Ishikawa (cell line): ENCODE measurements around the gene BCDIN3D.

ENCODE experiments used
- CEBPB ChIP-seq: IDR thresholded peaks from 2 replicates; pipeline ENCODE4 v1.6.1; 2012
- CREB1 ChIP-seq: IDR thresholded peaks from 2 replicates; pipeline ENCODE4 v1.6.1; 2012; ENCODE audit warnings: low read depth
- EGR1 ChIP-seq: IDR thresholded peaks from 2 replicates; pipeline ENCODE4 v1.6.1; 2012
- EP300 ChIP-seq: IDR thresholded peaks from 2 replicates; pipeline ENCODE4 v1.6.1; 2012; ENCODE audit warnings: borderline replicate concordance
- FOXM1 ChIP-seq: IDR thresholded peaks from 2 replicates; pipeline ENCODE4 v1.6.1; 2012; ENCODE audit warnings: low read depth, borderline replicate concordance
- NFIC ChIP-seq: IDR thresholded peaks from 2 replicates; pipeline ENCODE4 v1.6.1; 2012
- RAD21 ChIP-seq: IDR thresholded peaks from 2 replicates; pipeline ENCODE4 v1.6.1; 2012; ENCODE audit warnings: low read depth
- TAF1 ChIP-seq: IDR thresholded peaks from 2 replicates; pipeline ENCODE4 v1.6.1; 2012; ENCODE audit warnings: low read depth, mild to moderate bottlenecking
- TCF12 ChIP-seq: IDR thresholded peaks from 2 replicates; pipeline ENCODE4 v1.6.1; 2012; ENCODE audit warnings: low read depth
- TEAD4 ChIP-seq: IDR thresholded peaks from 2 replicates; pipeline ENCODE4 v1.6.1; 2012
- YY1 ChIP-seq: IDR thresholded peaks from 2 replicates; pipeline ENCODE4 v1.6.1; 2012; ENCODE audit warnings: low read depth
- ZBTB7A ChIP-seq: IDR thresholded peaks from 2 replicates; pipeline ENCODE4 v1.6.1; 2012; ENCODE audit warnings: low read depth
- TF ChIP-seq, protein P1 (sequence below): IDR thresholded peaks from 2 replicates; pipeline ENCODE4 v1.6.1; 2012
- TF ChIP-seq, protein P2 (sequence below): IDR thresholded peaks from 2 replicates; pipeline ENCODE4 v1.6.1; 2012; ENCODE audit warnings: low read depth, mild to moderate bottlenecking
- TF ChIP-seq, protein P3 (sequence below): IDR thresholded peaks from 2 replicates; pipeline ENCODE4 v1.6.1; 2012

Gene BCDIN3D

DNA sequence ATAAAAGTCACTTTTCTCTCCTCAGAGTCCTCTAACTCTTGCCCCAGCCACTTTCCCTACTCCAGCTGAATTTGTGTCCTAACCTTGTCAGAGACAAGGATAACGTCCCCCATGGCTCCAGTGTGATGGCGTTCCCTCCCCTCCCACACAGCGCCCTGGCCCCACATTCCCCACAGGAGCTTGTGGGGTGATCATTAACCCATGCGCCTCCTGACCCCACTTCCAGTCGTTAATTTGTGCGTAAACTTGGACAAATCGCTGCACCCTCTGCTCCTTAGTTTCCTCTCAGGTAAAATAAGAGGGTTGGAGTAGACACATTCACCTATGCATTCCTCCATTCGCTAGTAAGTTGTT lies 22.9 kb upstream of the BCDIN3D start:
- TF ChIP-seq TEAD4 (no peak), YY1 (no peak), CEBPB (no peak), EGR1 (no peak), ZBTB7A (no peak), RAD21 (no peak), EP300 (no peak), TAF1 (no peak), NFIC (no peak), CREB1 (no peak), FOXM1 (no peak), TCF12 (no peak)
- TF ChIP-seq, protein P1, sequence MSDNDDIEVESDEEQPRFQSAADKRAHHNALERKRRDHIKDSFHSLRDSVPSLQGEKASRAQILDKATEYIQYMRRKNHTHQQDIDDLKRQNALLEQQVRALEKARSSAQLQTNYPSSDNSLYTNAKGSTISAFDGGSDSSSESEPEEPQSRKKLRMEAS: no peak
- TF ChIP-seq, protein P2, sequence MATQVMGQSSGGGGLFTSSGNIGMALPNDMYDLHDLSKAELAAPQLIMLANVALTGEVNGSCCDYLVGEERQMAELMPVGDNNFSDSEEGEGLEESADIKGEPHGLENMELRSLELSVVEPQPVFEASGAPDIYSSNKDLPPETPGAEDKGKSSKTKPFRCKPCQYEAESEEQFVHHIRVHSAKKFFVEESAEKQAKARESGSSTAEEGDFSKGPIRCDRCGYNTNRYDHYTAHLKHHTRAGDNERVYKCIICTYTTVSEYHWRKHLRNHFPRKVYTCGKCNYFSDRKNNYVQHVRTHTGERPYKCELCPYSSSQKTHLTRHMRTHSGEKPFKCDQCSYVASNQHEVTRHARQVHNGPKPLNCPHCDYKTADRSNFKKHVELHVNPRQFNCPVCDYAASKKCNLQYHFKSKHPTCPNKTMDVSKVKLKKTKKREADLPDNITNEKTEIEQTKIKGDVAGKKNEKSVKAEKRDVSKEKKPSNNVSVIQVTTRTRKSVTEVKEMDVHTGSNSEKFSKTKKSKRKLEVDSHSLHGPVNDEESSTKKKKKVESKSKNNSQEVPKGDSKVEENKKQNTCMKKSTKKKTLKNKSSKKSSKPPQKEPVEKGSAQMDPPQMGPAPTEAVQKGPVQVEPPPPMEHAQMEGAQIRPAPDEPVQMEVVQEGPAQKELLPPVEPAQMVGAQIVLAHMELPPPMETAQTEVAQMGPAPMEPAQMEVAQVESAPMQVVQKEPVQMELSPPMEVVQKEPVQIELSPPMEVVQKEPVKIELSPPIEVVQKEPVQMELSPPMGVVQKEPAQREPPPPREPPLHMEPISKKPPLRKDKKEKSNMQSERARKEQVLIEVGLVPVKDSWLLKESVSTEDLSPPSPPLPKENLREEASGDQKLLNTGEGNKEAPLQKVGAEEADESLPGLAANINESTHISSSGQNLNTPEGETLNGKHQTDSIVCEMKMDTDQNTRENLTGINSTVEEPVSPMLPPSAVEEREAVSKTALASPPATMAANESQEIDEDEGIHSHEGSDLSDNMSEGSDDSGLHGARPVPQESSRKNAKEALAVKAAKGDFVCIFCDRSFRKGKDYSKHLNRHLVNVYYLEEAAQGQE: no peak
- TF ChIP-seq, protein P3, sequence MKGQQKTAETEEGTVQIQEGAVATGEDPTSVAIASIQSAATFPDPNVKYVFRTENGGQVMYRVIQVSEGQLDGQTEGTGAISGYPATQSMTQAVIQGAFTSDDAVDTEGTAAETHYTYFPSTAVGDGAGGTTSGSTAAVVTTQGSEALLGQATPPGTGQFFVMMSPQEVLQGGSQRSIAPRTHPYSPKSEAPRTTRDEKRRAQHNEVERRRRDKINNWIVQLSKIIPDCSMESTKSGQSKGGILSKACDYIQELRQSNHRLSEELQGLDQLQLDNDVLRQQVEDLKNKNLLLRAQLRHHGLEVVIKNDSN: no peak

DNA sequence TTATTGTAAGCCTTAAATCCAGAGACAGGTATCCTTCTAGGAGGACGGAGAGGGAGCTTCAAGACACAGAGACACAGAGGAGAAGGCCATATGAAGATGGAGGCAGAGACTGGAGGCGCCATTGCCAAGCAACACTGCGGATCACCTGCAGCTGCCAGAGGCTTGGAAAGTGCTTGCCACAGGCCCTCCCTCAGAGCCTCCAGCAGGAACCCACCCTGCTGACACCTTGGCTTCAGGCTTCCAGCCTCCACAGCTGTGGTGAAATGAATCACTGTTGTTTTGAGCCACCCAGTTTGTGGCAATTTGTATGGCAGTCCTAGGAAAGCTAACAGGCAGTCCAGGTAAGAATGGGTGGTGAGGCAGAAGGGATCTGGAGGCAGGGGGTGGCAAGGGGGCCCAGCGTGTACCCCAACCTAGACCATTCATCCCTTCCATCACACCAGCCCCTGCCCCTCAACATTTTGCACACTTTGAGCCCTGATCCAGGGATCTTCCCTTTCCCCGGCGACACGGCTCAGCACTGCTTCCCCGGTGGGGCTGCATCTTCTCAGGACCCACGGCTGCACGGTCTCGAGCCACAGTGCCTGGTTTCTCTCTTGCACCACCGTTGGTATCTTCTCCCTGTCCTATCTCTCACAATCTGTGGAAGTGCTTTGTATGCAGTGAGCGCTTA lies 22.3 kb upstream of the BCDIN3D start:
- no peak for TF ChIP-seq TCF12
- no peak for TF ChIP-seq EP300
- TF ChIP-seq FOXM1: no peak
- no peak for TF ChIP-seq TEAD4
- TF ChIP-seq CREB1: no peak
- no peak for TF ChIP-seq ZBTB7A
- no peak for TF ChIP-seq NFIC
- TF ChIP-seq, protein P1: no peak
- TF ChIP-seq, protein P2: no peak
- no peak for TF ChIP-seq CEBPB
- TF ChIP-seq EGR1: no peak
- no peak for TF ChIP-seq TAF1
- no peak for TF ChIP-seq YY1
- TF ChIP-seq RAD21: no peak
- TF ChIP-seq, protein P3: no peak

DNA sequence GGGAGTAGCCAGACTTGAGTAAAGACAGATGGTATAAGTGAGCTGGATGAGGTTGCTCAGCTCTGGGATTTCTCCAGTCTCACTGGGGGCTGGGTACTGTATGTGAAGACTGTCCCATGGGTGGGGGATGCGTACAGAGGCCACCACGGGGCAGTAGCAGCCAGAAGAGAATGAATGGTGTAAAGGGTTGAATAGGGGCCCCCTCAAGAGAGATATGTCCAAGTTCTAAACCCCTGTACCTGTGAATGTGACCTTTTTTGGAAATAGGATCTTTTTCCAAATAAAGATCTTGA lies 21.8 kb upstream of the BCDIN3D start:
- TF ChIP-seq, protein P3: no peak
- no peak for TF ChIP-seq ZBTB7A
- TF ChIP-seq RAD21: no peak
- TF ChIP-seq EP300: no peak
- no peak for TF ChIP-seq TAF1

DNA sequence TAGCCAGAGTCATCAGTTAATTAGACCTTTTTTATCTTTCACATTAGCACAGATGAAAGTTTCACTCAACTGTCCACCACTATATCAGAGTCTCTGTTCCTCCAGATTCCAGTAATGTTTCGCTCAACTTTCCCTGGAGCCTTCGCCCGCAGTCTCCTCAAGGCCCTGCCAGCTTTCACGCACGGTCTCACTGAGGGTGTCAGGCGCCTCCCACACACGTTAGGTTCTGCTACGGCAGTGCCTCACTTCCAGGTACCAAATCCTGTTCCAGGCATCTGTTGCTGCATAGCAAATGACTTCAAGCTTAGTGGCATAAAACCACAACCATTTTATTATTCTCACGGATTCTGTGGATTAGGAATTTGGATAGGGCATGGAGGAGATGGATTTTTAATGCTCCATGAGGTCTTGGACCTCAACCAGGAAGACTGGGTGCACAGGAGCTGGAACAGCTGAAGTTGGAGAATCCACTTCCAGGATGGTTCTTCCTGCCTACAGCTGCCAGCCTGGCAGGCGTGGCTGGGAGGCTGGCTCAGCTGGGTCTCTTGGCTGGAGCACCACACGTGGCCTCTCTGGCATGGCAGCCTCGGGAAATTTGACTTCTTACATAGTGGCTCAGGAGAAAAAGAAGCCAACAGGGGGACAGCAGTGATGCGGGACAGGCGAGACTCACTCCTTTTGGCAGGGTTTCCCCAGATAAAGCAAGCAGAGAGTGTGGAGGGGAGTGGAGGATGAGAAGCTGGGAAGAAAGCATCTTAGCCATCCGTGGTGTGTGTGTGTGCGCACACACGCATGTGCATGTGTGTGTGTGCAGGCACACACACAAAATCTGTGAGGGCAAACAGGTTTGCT lies 21.3 kb upstream of the BCDIN3D start:
- TF ChIP-seq, protein P1: peak; percentile 20; the same call in 1 of the 2 replicates
- no peak for TF ChIP-seq TCF12

DNA sequence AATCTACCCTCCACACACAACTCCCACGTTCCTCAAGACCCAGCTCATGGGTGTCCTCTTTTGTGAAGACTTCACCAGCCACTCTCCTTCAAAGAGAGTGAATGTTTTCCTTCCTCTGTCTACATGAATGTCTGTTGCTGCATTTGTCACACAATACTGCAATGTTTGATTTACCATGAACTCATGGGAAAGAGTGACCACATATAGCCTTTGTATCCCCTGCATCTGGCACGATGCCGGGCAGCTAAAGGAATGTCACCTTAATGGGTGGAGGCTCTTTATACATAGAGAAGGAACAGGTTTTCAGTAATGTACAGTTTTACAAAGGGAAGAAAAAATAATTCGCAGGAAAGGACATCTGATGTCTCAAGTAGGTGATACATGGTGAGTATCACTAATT lies 12.1 kb upstream of the BCDIN3D start:
- TF ChIP-seq, protein P2: no peak
- TF ChIP-seq FOXM1 (no peak), YY1 (no peak), EP300 (no peak), CREB1 (no peak)
- TF ChIP-seq, protein P1: no peak
